Measurements from ENCODE around the gene YAF2. TPM values are rescaled to one million over a fixed set of nuclear protein-coding genes. Genes with fewer than 3 reads are reported as not detected.
A peak's percentile ranks its signal among the peaks of the same experiment; 100 is the strongest.

The YAF2 gene
- total RNA-seq, 1 donor from 2014 or later = 14.3 TPM

GRCh38 chr12:42143452-42144157 lies 94.4 kb downstream of the YAF2 start:
- peak; percentile 41 for DNase-seq

GRCh38 chr12:42141981-42142606 lies 96.0 kb downstream of the YAF2 start:
- no peak for DNase-seq

GRCh38 chr12:42140901-42141300 lies 97.1 kb downstream of the YAF2 start:
- DNase-seq = no peak

GRCh38 chr12:42135259-42135814 lies 102.7 kb downstream of the YAF2 start:
- no peak for DNase-seq

- no peak for DNase-seq
Measured at GRCh38 chr12:42130672-42131402, 107.2 kb downstream of the YAF2 start.

- peak; percentile 31 for DNase-seq
Measured at GRCh38 chr12:42129595-42130204, 108.3 kb downstream of the YAF2 start.

- DNase-seq = no peak
Measured at GRCh38 chr12:42128888-42129287, 109.2 kb downstream of the YAF2 start.

GRCh38 chr12:42128327-42128726 lies 109.7 kb downstream of the YAF2 start:
- no peak for DNase-seq

- DNase-seq = no peak
Measured at GRCh38 chr12:42126963-42127362, 111.1 kb downstream of the YAF2 start.

- DNase-seq = no peak
Measured at GRCh38 chr12:42125388-42125767, 112.7 kb downstream of the YAF2 start.

- DNase-seq = no peak
Measured at GRCh38 chr12:42124764-42125387, 113.2 kb downstream of the YAF2 start.

GRCh38 chr12:42119085-42119633 lies 118.9 kb downstream of the YAF2 start:
- no peak for DNase-seq

GRCh38 chr12:42118136-42118879 lies 119.7 kb downstream of the YAF2 start:
- no peak for DNase-seq

GRCh38 chr12:42109031-42109430 lies 129.0 kb downstream of the YAF2 start:
- DNase-seq = no peak

Other genes starting within 250 kb of the YAF2 start
- 15.3 TPM for gene GXYLT1, start 93.4 kb downstream of the YAF2 start, total RNA-seq
- 13.4 TPM for gene ZCRB1, start 87.8 kb upstream of the YAF2 start, total RNA-seq
- 57.0 TPM for gene PPHLN1, start 87.9 kb upstream of the YAF2 start, total RNA-seq